Measurements from ENCODE around the gene PDIK1L. TPM values are rescaled to one million over a fixed set of nuclear protein-coding genes. Genes with fewer than 3 reads are reported as not detected.

Gene PDIK1L
- total and polyA plus RNA-seq, 9 of the 15 experiments (the other 6 are each of a cell fraction or from before 2014, with no cell fraction given), result 12.8 to 30.2 (median 21.5) TPM

DNA sequence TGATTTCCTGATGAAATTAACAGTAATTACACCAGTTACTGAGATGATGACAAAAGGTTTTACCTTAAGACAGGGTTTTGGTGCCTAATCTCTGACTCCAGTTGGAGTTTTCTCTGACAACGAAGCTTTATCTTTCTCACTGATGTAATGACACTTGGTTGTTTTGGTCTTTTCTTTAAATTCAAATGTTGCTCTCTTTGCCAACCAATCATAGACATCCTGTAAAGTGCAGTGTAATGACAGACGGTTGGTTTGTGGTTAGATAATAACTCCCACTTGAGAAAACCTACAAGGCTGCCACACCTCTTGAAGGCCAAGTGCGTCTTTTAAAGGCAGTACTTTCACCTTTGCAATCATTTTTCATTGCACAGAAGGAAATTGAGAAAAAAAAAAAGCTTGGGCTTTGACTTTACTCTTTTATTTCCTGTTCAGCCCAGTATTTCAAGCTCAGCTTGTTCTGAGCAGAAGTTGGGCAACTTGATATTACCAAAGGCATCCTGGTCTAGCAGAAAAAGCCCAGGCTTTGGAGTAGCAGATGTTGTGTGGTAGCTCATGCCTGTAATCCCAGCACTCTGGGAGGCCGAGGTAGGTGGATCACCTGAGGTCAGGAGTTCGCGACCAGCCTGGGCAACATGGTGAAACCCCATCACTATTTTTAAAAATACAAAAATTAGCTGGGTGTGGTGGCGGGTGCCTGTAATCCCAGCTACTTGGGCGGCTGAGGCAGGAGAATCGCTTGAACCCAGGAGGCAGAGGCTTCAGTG lies 14.9 kb downstream of the PDIK1L start (continued):
- TF ChIP-seq, protein P1, sequence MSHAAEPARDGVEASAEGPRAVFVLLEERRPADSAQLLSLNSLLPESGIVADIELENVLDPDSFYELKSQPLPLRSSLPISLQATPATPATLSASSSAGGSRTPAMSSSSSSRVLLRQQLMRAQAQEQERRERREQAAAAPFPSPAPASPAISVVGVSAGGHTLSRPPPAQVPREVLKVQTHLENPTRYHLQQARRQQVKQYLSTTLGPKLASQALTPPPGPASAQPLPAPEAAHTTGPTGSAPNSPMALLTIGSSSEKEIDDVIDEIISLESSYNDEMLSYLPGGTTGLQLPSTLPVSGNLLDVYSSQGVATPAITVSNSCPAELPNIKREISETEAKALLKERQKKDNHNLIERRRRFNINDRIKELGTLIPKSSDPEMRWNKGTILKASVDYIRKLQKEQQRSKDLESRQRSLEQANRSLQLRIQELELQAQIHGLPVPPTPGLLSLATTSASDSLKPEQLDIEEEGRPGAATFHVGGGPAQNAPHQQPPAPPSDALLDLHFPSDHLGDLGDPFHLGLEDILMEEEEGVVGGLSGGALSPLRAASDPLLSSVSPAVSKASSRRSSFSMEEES (CRISPR knock-in tag; IDR thresholded peaks at IDR 0.05), result peak; percentile 3; the same call in 1 of the 2 replicates
- TF ChIP-seq TEAD4 (IDR thresholded peaks at IDR 0.05; ENCODE audit: low read length) (peak; percentile 95), TEAD4 (CRISPR knock-in tag; IDR thresholded peaks at IDR 0.05; ENCODE audit: borderline replicate concordance) (no peak), PTTG1 (tag; IDR thresholded peaks at IDR 0.05; ENCODE audit: low read depth) (no peak), MTF1 (CRISPR knock-in tag; IDR thresholded peaks at IDR 0.05; ENCODE audit: borderline replicate concordance) (no peak; the same call in 1 of the 2 replicates), POLR3G (IDR thresholded peaks at IDR 0.05; ENCODE audit: extremely low read depth, insufficient read length, insufficient replicate concordance) (no peak), PHB (CRISPR knock-in tag; IDR thresholded peaks at IDR 0.05) (peak; percentile 87; the same call in 1 of the 2 replicates), NFATC3 (IDR thresholded peaks at IDR 0.05) (peak; percentile 84), ZC3H4 (CRISPR knock-in tag; IDR thresholded peaks at IDR 0.05; ENCODE audit: borderline replicate concordance) (no peak), NFXL1 (CRISPR knock-in tag; IDR thresholded peaks at IDR 0.05) (peak; percentile 74; the same call in 1 of the 2 replicates), MTA3 (IDR thresholded peaks at IDR 0.05; ENCODE audit: borderline replicate concordance) (peak; percentile 92), ARNT (IDR thresholded peaks at IDR 0.05) (peak; percentile 98), TGIF2 (CRISPR knock-in tag; IDR thresholded peaks at IDR 0.05) (no peak), MCM7 (IDR thresholded peaks at IDR 0.05) (0 out of 4 replicates have a peak, but pooled peaks of 1 of the 2 experiments have one; percentile 55), ZSCAN32 (CRISPR knock-in tag; IDR thresholded peaks at IDR 0.05) (no peak), ZEB2 (IDR thresholded peaks at IDR 0.05) (peak; percentile 97)
- TF ChIP-seq, protein P2, sequence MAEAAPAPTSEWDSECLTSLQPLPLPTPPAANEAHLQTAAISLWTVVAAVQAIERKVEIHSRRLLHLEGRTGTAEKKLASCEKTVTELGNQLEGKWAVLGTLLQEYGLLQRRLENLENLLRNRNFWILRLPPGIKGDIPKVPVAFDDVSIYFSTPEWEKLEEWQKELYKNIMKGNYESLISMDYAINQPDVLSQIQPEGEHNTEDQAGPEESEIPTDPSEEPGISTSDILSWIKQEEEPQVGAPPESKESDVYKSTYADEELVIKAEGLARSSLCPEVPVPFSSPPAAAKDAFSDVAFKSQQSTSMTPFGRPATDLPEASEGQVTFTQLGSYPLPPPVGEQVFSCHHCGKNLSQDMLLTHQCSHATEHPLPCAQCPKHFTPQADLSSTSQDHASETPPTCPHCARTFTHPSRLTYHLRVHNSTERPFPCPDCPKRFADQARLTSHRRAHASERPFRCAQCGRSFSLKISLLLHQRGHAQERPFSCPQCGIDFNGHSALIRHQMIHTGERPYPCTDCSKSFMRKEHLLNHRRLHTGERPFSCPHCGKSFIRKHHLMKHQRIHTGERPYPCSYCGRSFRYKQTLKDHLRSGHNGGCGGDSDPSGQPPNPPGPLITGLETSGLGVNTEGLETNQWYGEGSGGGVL (CRISPR knock-in tag; IDR thresholded peaks at IDR 0.05), result no peak
- TF ChIP-seq, protein P3, sequence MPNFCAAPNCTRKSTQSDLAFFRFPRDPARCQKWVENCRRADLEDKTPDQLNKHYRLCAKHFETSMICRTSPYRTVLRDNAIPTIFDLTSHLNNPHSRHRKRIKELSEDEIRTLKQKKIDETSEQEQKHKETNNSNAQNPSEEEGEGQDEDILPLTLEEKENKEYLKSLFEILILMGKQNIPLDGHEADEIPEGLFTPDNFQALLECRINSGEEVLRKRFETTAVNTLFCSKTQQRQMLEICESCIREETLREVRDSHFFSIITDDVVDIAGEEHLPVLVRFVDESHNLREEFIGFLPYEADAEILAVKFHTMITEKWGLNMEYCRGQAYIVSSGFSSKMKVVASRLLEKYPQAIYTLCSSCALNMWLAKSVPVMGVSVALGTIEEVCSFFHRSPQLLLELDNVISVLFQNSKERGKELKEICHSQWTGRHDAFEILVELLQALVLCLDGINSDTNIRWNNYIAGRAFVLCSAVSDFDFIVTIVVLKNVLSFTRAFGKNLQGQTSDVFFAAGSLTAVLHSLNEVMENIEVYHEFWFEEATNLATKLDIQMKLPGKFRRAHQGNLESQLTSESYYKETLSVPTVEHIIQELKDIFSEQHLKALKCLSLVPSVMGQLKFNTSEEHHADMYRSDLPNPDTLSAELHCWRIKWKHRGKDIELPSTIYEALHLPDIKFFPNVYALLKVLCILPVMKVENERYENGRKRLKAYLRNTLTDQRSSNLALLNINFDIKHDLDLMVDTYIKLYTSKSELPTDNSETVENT (CRISPR knock-in tag; IDR thresholded peaks at IDR 0.05), result peak; percentile 57; the same call in 1 of the 2 replicates
- TF ChIP-seq, protein P4, sequence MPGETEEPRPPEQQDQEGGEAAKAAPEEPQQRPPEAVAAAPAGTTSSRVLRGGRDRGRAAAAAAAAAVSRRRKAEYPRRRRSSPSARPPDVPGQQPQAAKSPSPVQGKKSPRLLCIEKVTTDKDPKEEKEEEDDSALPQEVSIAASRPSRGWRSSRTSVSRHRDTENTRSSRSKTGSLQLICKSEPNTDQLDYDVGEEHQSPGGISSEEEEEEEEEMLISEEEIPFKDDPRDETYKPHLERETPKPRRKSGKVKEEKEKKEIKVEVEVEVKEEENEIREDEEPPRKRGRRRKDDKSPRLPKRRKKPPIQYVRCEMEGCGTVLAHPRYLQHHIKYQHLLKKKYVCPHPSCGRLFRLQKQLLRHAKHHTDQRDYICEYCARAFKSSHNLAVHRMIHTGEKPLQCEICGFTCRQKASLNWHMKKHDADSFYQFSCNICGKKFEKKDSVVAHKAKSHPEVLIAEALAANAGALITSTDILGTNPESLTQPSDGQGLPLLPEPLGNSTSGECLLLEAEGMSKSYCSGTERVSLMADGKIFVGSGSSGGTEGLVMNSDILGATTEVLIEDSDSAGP (CRISPR knock-in tag; IDR thresholded peaks at IDR 0.05), result no peak
- TF ChIP-seq, protein P5, sequence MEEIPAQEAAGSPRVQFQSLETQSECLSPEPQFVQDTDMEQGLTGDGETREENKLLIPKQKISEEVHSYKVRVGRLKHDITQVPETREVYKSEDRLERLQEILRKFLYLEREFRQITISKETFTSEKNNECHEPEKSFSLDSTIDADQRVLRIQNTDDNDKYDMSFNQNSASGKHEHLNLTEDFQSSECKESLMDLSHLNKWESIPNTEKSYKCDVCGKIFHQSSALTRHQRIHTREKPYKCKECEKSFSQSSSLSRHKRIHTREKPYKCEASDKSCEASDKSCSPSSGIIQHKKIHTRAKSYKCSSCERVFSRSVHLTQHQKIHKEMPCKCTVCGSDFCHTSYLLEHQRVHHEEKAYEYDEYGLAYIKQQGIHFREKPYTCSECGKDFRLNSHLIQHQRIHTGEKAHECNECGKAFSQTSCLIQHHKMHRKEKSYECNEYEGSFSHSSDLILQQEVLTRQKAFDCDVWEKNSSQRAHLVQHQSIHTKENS (CRISPR knock-in tag; IDR thresholded peaks at IDR 0.05), result no peak
